GM19438 (cell line): ENCODE measurements around the gene ITGA11.

Experiments used
- ATAC-seq: cut with Tn5 transposase; IDR thresholded peaks from one replicate; pipeline ENCODE4 v1.9.1; 2021; ENCODE audit warnings: low read depth; ENCODE audit not compliant: unreplicated experiment

The ITGA11 gene

DNA sequence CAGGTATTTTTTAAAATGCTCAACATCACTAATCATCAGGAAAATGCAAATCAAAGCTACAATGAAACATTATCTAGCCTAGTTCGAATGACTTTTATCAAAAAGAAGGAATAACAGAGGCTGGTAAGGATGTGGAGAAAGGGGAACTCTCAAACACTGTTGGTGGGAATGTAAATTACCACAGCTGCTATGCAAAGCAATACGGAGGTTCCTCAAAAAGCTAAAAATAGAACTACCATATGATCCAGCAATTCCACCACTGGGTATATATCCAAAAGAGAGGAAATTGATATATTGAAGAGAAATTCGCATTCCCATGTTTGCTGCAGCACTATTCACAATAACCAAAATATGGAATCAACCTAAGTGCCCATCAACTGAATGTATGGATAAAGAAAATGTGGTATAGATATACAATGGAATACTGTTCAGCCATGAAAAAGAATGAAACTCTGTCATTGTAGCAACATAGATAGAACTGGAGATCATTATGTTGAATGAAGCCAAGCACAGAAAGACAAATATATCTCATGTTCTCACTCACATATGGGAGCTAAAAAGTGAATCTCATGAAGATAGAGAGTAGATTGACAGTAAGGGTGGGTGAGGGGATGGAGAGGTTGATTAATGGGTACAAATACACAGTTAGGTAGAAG is 182.8 kb downstream of the ITGA11 start:
- ATAC-seq = no peak
